Esophagus squamous epithelium (tissue), 5 donors: ENCODE results near the gene TGM3. TPM values are rescaled to one million over a fixed set of nuclear protein-coding genes. Genes with fewer than 3 reads are reported as not detected.
"Not testable (repeated sequence)": the region's sequence is repeated elsewhere in the genome, so short reads cannot be mapped to it uniquely, and the experiment has no call there.

Source experiments
- DNase-seq: peaks from one replicate; lab custom pipeline; 2025; lab: John Stamatoyannopoulos, UW
- H3K27ac ChIP-seq, 4 donors: fragments of 200-600 bp; sonication (generic); one replicate each; pipeline ENCODE4 v1.5.1; 2016 to 2019; ENCODE audit warnings: mild to moderate bottlenecking in 1 of 4
- H3K27me3 ChIP-seq, 4 donors: fragments of 200-600 bp; sonication (generic); 1 replicate in 3 of 4; 2 replicates in 1 of 4; pipeline versions ENCODE4 v1.5.1 to v1.6.0; 2017 to 2021; ENCODE audit warnings: antibody characterized with exemption in 1 of 4
- H3K36me3 ChIP-seq, 3 donors: fragments of 200-600 bp; sonication (generic); one replicate each; pipeline ENCODE4 v1.5.1; 2016 to 2019
- H3K4me1 ChIP-seq, 3 donors: fragments of 200-600 bp; sonication (generic); one replicate each; pipeline ENCODE4 v1.5.1; 2017 to 2019
- H3K4me3 ChIP-seq, 4 donors: fragments of 200-600 bp; sonication (generic); 1 replicate in 3 of 4; 2 replicates in 1 of 4; pipeline ENCODE4 v1.5.1; 2016 to 2019; ENCODE audit warnings: mild to moderate bottlenecking in 2 of 4, moderate library complexity in 1 of 4
- H3K9me3 ChIP-seq, 3 donors: fragments of 200-600 bp; sonication (generic); one replicate each; pipeline ENCODE4 v1.5.1; 2016 to 2019
- POLR2A ChIP-seq, 4 donors: fragments of 450-650 bp; IDR thresholded peaks; one replicate each; pipeline ENCODE4 v1.6.1; 2017; ENCODE audit warnings: antibody characterized with exemption in 4 of 4, mild to moderate bottlenecking in 4 of 4, moderate library complexity in 3 of 4
- WGBS, 2 donors: methylation state at CpG; one replicate each; pipeline ENCODE4 v1.1.5; 2018; 5-methylcytosine and 5-hydroxymethylcytosine counted together
- intact Hi-C: fragments of 100-400 bp; cut with DNase I; formaldehyde crosslinking; loops from one replicate; pipeline ENCODE4 v1.15.0; 2022
- total RNA-seq, 4 donors: library from RNA; depleted of rRNA; stranded (reverse); fragments of >200 nt; gene quantifications; one replicate each; pipeline ENCODE4 v1.1.0, GENCODE V29; 2016
- TF ChIP-seq, protein P1 (sequence below), 6 experiments: fragments of 450-650 bp in 4 of 6; fragments of 200-600 bp in 2 of 6; sonication (generic) in 2 of 6; IDR thresholded peaks; one replicate each; pipeline ENCODE4 v1.5.1; 2016 to 2019; ENCODE audit warnings: antibody characterized with exemption in 6 of 6, mild to moderate bottlenecking in 4 of 6, moderate library complexity in 4 of 6
- donor health status: DM: yes; HTN: yes; CAD: no.

TGM3 gene
- total RNA-seq, 4 donors from 2014 or later = 626 to 2,995 (median 1,370) TPM

DNA sequence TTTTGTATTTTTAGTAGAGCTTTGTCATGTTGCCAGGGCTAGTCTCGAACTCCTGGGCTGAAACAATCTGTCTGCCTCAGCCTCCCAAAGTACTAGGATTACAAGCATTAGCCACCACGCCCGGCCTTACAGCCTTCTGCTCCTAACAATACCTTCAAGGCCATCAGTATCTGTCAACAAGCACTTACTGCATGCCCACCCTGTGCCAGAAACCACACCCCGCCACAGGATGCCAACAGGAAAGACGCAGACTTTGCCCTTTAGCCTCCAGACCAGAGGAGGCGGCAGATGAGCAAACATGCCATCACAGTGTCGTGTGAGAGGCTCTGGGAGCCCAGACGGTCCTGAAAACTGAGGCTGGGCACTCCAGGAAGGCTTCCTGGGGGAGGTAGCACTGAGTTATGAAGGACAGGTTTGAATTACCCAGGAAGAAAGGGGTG lies 34.7 kb upstream of the TGM3 start:
- intact Hi-C loops = no loop called here

GRCh38 chr20:2261629-2262028 lies 34.2 kb upstream of the TGM3 start:
- WGBS, 2 donors = 82 to 84% methylated on average over 4 of the region's 4 CpGs
- H3K4me1 ChIP-seq = peaks cover 0 to 33% (median 0%) of the 10 kb centered on the region in 3 donors
- H3K9me3 ChIP-seq = no peaks in the 10 kb centered on the region
- no peak for TF ChIP-seq POLR2A (IDR thresholded peaks at IDR 0.05)
- TF ChIP-seq, protein P1, sequence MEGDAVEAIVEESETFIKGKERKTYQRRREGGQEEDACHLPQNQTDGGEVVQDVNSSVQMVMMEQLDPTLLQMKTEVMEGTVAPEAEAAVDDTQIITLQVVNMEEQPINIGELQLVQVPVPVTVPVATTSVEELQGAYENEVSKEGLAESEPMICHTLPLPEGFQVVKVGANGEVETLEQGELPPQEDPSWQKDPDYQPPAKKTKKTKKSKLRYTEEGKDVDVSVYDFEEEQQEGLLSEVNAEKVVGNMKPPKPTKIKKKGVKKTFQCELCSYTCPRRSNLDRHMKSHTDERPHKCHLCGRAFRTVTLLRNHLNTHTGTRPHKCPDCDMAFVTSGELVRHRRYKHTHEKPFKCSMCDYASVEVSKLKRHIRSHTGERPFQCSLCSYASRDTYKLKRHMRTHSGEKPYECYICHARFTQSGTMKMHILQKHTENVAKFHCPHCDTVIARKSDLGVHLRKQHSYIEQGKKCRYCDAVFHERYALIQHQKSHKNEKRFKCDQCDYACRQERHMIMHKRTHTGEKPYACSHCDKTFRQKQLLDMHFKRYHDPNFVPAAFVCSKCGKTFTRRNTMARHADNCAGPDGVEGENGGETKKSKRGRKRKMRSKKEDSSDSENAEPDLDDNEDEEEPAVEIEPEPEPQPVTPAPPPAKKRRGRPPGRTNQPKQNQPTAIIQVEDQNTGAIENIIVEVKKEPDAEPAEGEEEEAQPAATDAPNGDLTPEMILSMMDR (IDR thresholded peaks at IDR 0.05) = no peak
- no peaks in the 10 kb centered on the region for H3K36me3 ChIP-seq
- peak overlapping the region in 2 of 4 donors; percentile 64 to 80 for H3K27ac ChIP-seq
- no peaks in the 10 kb centered on the region for H3K27me3 ChIP-seq
- intact Hi-C loops = no loop called here
- DNase-seq = no peak
- H3K4me3 ChIP-seq = no peak overlapping the region

More for the DNA sequence above, 34.7 kb upstream of the TGM3 start:
- no peak for TF ChIP-seq POLR2A (IDR thresholded peaks at IDR 0.05)
- TF ChIP-seq, protein P1 (IDR thresholded peaks at IDR 0.05) = no peak
- Histone ChIP-seq H3K36me3 (no peaks in the 10 kb centered on the region), H3K27ac (peak overlapping the region in 3 of 4 donors; percentile 57 to 80 (median 72)), H3K27me3 (no peaks in the 10 kb centered on the region), H3K4me3 (no peak overlapping the region), H3K9me3 (no peaks in the 10 kb centered on the region), H3K4me1 (peaks cover 0 to 38% (median 4%) of the 10 kb centered on the region in 3 donors)
- WGBS, 2 donors = 6 to 20% methylated on average over 3 to 8 of the region's 8 CpGs
- DNase-seq = no peak

GRCh38 chr20:2264118-2264517 lies 31.7 kb upstream of the TGM3 start:
- Histone ChIP-seq H3K27ac (peak overlapping the region in 2 of 4 donors; percentile 70 to 79), H3K9me3 (no peaks in the 10 kb centered on the region), H3K36me3 (no peaks in the 10 kb centered on the region), H3K27me3 (no peaks in the 10 kb centered on the region), H3K4me3 (no peak overlapping the region), H3K4me1 (peaks cover 0 to 33% (median 0%) of the 10 kb centered on the region in 3 donors)
- WGBS, 2 donors = 85 to 88% methylated on average over 3 of the region's 3 CpGs
- TF ChIP-seq, protein P1 (IDR thresholded peaks at IDR 0.05) = no peak
- TF ChIP-seq POLR2A (IDR thresholded peaks at IDR 0.05) = no peak
- no peak for DNase-seq
- intact Hi-C loops = no loop called here

GRCh38 chr20:2264621-2265374 lies 31.0 kb upstream of the TGM3 start:
- H3K27me3 ChIP-seq, DNase-seq, intact Hi-C loops, H3K36me3 ChIP-seq, H3K9me3 ChIP-seq: not testable (repeated sequence)
- Histone ChIP-seq H3K4me3 (peak overlapping the region in 1 of 4 donors; percentile 23), H3K27ac (peak overlapping the region; percentile 34 to 79 (median 61)), H3K4me1 (peaks cover 0 to 28% (median 0%) of the 10 kb centered on the region in 3 donors)
- 21 to 56% methylated on average over 2 to 3 of the region's 12 CpGs for WGBS, 2 donors

- TF ChIP-seq, protein P1 (IDR thresholded peaks at IDR 0.05) = no peak
- no peak for TF ChIP-seq POLR2A (IDR thresholded peaks at IDR 0.05)
- Histone ChIP-seq H3K27ac (no peak overlapping the region), H3K36me3 (no peaks in the 10 kb centered on the region), H3K9me3 (no peaks in the 10 kb centered on the region), H3K27me3 (peaks cover 0 to 3% (median 0%) of the 10 kb centered on the region in 4 donors), H3K4me1 (no peaks in the 10 kb centered on the region), H3K4me3 (no peak overlapping the region)
- no peak for DNase-seq
- 83 to 91% methylated on average over 6 of the region's 7 CpGs for whole genome bisulfite sequencing, 2 donors
- intact Hi-C loops = no loop called here
Observed at GRCh38 chr20:2273634-2274302, 22.0 kb upstream of the TGM3 start.
